ENCODE results near the gene RPL18.
"Not testable (repeated sequence)": the region's sequence is repeated elsewhere in the genome, so short reads cannot be mapped to it uniquely, and the experiment has no call there.

The RPL18 gene

DNA sequence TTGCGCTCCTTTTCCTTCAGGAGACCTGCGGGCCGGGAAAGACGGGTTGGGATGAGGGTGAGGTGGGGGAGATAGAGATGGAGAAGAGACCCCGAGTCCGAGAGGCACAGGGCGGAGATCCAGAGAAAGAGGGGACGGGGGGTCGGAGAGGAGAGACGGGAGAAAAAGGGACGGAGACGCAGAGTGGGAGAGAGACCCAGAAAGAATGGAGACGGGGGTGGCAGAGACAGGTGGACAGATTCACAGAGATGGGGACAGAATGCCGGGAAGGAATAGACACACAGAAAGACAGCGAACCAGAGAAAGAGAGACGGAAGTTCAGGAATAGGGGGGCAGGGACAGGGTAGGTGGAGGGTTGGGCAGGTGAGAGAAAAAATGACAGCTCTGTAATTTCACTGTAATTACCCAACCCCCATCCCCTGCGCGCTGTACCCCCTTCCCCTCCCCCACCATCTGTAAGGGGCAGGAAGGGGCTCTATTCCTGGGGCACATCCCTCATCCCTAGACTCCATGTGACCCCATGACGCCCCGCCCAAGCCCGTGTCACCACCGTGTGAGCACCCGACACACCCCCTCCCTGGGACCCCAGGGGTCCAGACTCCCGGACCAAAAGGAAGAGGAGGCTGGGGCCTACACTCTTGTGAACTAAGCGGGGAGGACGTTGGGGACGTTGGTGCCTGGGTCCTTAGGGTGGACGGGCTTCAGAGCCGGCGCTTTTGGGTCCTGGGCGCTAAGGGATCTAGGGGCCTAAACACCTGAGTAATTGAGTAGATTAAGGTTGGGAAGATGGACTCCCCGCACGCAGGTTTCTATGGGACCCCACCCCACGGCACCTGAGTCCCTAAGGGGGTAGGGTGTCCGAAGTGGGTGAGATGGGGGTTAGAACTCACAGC lies 17.2 kb upstream of the RPL18 start:
- H3K9ac ChIP-seq (ENCODE audit: low read depth in 1 of 2, low read length in 2 of 2): peak overlapping the region; percentile 87
- H3K36me3 ChIP-seq (ENCODE audit: control insufficient read depth in 2 of 2, insufficient read depth in 2 of 2, low read length in 2 of 2): peaks cover 6 to 14% of the 10 kb centered on the region in 2 donors
- H3K4me1 ChIP-seq (ENCODE audit: control insufficient read depth in 2 of 2, insufficient read depth in 2 of 2, low read length in 2 of 2): peaks cover 37 to 39% of the 10 kb centered on the region in 2 donors
- H3K27me3 ChIP-seq (ENCODE audit: control insufficient read depth in 2 of 2, insufficient read depth in 2 of 2, low read length in 2 of 2): no peaks in the 10 kb centered on the region
- no peaks in the 10 kb centered on the region for H3K9me3 ChIP-seq (ENCODE audit: control insufficient read depth in 2 of 2, low read length in 2 of 2)
- peak overlapping the region; percentile 86 to 89 for H3K4me3 ChIP-seq (ENCODE audit: low read length in 2 of 2)
- H3K27ac ChIP-seq (ENCODE audit: low read depth in 2 of 2, low read length in 2 of 2): peak overlapping the region; percentile 97 to 98

GRCh38 chr19:48635263-48635965 lies 16.4 kb upstream of the RPL18 start:
- Histone ChIP-seq H3K4me1 (ENCODE audit: control insufficient read depth in 2 of 2, insufficient read depth in 2 of 2, low read length in 2 of 2) (peaks cover 42 to 47% of the 10 kb centered on the region in 2 donors), H3K27ac (ENCODE audit: low read depth in 2 of 2, low read length in 2 of 2) (peak overlapping the region; percentile 97 to 98), H3K9ac (ENCODE audit: low read depth in 1 of 2, low read length in 2 of 2) (peak overlapping the region; percentile 87), H3K27me3 (ENCODE audit: control insufficient read depth in 2 of 2, insufficient read depth in 2 of 2, low read length in 2 of 2) (no peaks in the 10 kb centered on the region), H3K36me3 (ENCODE audit: control insufficient read depth in 2 of 2, insufficient read depth in 2 of 2, low read length in 2 of 2) (peaks cover 6 to 16% of the 10 kb centered on the region in 2 donors), H3K9me3 (ENCODE audit: control insufficient read depth in 2 of 2, low read length in 2 of 2) (no peaks in the 10 kb centered on the region), H3K4me3 (ENCODE audit: low read length in 2 of 2) (peak overlapping the region; percentile 86 to 89)

DNA sequence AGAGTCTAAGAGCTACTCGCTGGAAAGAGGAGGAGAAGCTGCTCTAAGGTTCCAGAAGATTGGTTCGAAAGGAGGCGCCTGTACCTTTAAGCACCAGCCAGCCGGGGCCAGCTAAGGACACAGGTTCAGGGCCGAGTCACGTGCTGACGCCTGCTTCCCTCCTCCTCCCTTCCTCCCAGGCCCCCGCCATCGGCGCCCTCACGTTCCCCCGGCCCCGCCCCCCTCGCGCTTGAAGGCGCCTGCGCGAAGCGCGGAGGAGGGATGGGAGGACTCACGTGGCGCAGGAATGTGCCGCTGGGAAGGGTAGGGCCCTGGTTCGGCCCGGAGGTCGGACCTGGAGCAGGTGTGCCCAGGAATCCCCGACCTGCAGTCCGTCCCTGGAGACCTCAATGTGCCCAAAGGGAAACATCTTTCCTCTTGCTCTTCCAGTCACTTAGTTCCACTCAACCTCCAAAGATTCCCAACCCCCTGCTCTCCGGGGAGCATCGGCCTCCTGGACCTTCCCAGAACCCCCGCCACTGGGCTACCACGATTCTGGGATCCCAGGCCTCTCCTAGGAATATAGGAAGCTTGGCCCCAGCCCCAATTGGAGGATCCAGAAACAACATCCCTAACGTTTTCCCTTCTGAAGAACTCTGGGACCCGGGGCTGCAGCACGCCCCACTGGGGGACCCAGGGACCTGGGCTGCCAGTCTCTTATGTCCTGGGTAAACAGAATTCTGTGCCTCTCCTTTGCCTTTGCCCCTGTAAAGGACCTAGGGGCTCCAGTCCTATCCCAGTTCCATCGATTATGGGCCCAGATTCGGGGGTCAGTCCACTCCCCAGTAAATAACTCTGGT lies 15.7 kb upstream of the RPL18 start:
- H3K27ac ChIP-seq (ENCODE audit: low read depth in 2 of 2, low read length in 2 of 2): peak overlapping the region; percentile 97 to 98
- H3K9me3 ChIP-seq (ENCODE audit: control insufficient read depth in 2 of 2, low read length in 2 of 2): no peaks in the 10 kb centered on the region
- no peaks in the 10 kb centered on the region for H3K27me3 ChIP-seq (ENCODE audit: control insufficient read depth in 2 of 2, insufficient read depth in 2 of 2, low read length in 2 of 2)
- peaks cover 6 to 16% of the 10 kb centered on the region in 2 donors for H3K36me3 ChIP-seq (ENCODE audit: control insufficient read depth in 2 of 2, insufficient read depth in 2 of 2, low read length in 2 of 2)
- H3K4me3 ChIP-seq (ENCODE audit: low read length in 2 of 2): peak overlapping the region; percentile 54 to 75
- peaks cover 47 to 51% of the 10 kb centered on the region in 2 donors for H3K4me1 ChIP-seq (ENCODE audit: control insufficient read depth in 2 of 2, insufficient read depth in 2 of 2, low read length in 2 of 2)
- peak overlapping the region; percentile 49 to 71 for H3K9ac ChIP-seq (ENCODE audit: low read depth in 1 of 2, low read length in 2 of 2)

GRCh38 chr19:48634036-48634342 lies 15.0 kb upstream of the RPL18 start:
- H3K36me3 ChIP-seq (ENCODE audit: control insufficient read depth in 2 of 2, insufficient read depth in 2 of 2, low read length in 2 of 2): peaks cover 6 to 18% of the 10 kb centered on the region in 2 donors
- no peaks in the 10 kb centered on the region for H3K9me3 ChIP-seq (ENCODE audit: control insufficient read depth in 2 of 2, low read length in 2 of 2)
- H3K27ac ChIP-seq (ENCODE audit: low read depth in 2 of 2, low read length in 2 of 2): peak overlapping the region; percentile 97 to 98
- no peaks in the 10 kb centered on the region for H3K27me3 ChIP-seq (ENCODE audit: control insufficient read depth in 2 of 2, insufficient read depth in 2 of 2, low read length in 2 of 2)
- peak overlapping the region; percentile 18 to 39 for H3K9ac ChIP-seq (ENCODE audit: low read depth in 1 of 2, low read length in 2 of 2)
- peak overlapping the region; percentile 44 to 75 for H3K4me3 ChIP-seq (ENCODE audit: low read length in 2 of 2)
- H3K4me1 ChIP-seq (ENCODE audit: control insufficient read depth in 2 of 2, insufficient read depth in 2 of 2, low read length in 2 of 2): peaks cover 45 to 52% of the 10 kb centered on the region in 2 donors

DNA sequence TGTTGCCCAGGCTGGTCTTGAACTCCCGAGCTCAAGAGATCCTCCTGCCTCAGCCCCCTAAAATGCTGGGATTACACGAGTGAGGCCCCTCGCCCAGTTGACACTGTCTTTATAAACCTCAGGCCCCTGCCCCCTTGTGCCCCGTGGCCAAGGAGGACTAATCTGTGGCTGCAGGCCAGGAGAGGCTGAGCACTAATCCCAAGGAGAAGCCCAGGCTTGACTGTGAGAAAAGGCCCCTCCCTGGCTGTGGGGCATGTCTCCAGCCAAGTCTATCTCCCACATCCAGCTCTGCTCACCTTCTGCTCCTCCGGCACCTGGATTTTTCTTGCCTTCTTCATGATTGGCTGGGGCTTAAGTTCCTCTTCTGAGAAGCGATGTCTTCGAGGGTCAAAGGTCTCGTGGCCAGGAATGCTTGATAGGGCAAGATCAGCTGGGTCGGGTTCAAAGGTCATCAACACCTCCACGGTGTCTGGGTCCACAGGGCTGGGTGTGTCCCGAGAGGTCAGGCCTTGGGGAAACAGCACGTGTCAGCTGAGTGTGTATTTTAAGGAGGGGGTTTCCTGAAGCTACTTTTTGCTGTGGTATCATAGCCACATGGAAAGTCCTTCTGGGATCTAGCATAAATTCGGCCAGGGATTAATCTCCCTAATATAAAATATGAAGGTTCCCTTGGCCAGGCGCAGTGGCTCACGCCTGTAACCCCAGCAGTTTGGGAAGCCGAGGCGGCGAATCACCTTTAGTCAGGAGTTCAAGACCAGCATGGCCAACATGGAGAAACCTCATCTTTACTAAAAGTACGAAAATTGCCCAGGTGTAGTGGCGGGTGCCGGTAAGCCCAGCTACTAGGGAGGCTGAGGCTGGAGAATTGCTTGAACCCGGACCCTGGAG lies 14.4 kb upstream of the RPL18 start:
- peaks cover 39 to 52% of the 10 kb centered on the region in 2 donors for H3K4me1 ChIP-seq (ENCODE audit: control insufficient read depth in 2 of 2, insufficient read depth in 2 of 2, low read length in 2 of 2)
- H3K27me3 ChIP-seq (ENCODE audit: control insufficient read depth in 2 of 2, insufficient read depth in 2 of 2, low read length in 2 of 2): no peaks in the 10 kb centered on the region
- H3K9ac ChIP-seq (ENCODE audit: low read depth in 1 of 2, low read length in 2 of 2): peak overlapping the region; percentile 14 to 39
- no peaks in the 10 kb centered on the region for H3K9me3 ChIP-seq (ENCODE audit: control insufficient read depth in 2 of 2, low read length in 2 of 2)
- peak overlapping the region; percentile 44 to 75 for H3K4me3 ChIP-seq (ENCODE audit: low read length in 2 of 2)
- H3K36me3 ChIP-seq (ENCODE audit: control insufficient read depth in 2 of 2, insufficient read depth in 2 of 2, low read length in 2 of 2): peaks cover 8 to 18% of the 10 kb centered on the region in 2 donors
- H3K27ac ChIP-seq (ENCODE audit: low read depth in 2 of 2, low read length in 2 of 2): peak overlapping the region; percentile 97 to 98

GRCh38 chr19:48632692-48633147 lies 13.7 kb upstream of the RPL18 start:
- Histone ChIP-seq H3K9me3 (ENCODE audit: control insufficient read depth in 2 of 2, low read length in 2 of 2) (no peaks in the 10 kb centered on the region), H3K9ac (ENCODE audit: low read depth in 1 of 2, low read length in 2 of 2) (no peak overlapping the region), H3K4me3 (ENCODE audit: low read length in 2 of 2) (no peak overlapping the region), H3K27me3 (ENCODE audit: control insufficient read depth in 2 of 2, insufficient read depth in 2 of 2, low read length in 2 of 2) (no peaks in the 10 kb centered on the region), H3K36me3 (ENCODE audit: control insufficient read depth in 2 of 2, insufficient read depth in 2 of 2, low read length in 2 of 2) (peaks cover 8 to 18% of the 10 kb centered on the region in 2 donors), H3K4me1 (ENCODE audit: control insufficient read depth in 2 of 2, insufficient read depth in 2 of 2, low read length in 2 of 2) (peaks cover 43 to 57% of the 10 kb centered on the region in 2 donors), H3K27ac (ENCODE audit: low read depth in 2 of 2, low read length in 2 of 2) (peak overlapping the region; percentile 97 to 98)

DNA sequence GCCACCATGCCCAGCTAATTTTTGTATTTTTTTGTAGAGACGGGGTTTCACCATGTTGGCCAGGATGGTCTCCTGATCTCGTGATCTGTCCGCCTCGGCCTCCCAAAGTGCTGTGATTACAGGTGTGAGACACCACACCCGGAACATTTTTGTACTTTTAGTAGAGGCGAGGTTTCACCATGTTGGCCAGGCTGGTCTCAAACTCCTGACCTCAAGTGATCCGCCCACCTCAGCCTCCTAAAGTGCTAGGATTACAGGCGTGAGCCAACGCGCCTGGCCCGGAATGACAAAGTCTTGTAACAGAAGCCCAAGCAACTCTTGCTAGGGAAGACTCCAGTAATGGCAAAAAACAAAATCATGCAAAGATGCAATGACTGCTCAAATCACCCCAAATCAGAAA lies 13.3 kb upstream of the RPL18 start:
- H3K4me3 ChIP-seq (ENCODE audit: low read length in 2 of 2); H3K9ac ChIP-seq (ENCODE audit: low read depth in 1 of 2, low read length in 2 of 2); H3K27ac ChIP-seq (ENCODE audit: low read depth in 2 of 2, low read length in 2 of 2); H3K27me3 ChIP-seq (ENCODE audit: control insufficient read depth in 2 of 2, insufficient read depth in 2 of 2, low read length in 2 of 2); H3K9me3 ChIP-seq (ENCODE audit: control insufficient read depth in 2 of 2, low read length in 2 of 2): not testable (repeated sequence)
- Histone ChIP-seq H3K4me1 (ENCODE audit: control insufficient read depth in 2 of 2, insufficient read depth in 2 of 2, low read length in 2 of 2) (peaks cover 48 to 62% of the 10 kb centered on the region in 2 donors), H3K36me3 (ENCODE audit: control insufficient read depth in 2 of 2, insufficient read depth in 2 of 2, low read length in 2 of 2) (peaks cover 8 to 18% of the 10 kb centered on the region in 2 donors)

- peak overlapping the region; percentile 86 to 89 for H3K27ac ChIP-seq (ENCODE audit: low read depth in 2 of 2, low read length in 2 of 2)
- no peaks in the 10 kb centered on the region for H3K27me3 ChIP-seq (ENCODE audit: control insufficient read depth in 2 of 2, insufficient read depth in 2 of 2, low read length in 2 of 2)
- peak overlapping the region in 1 of 2 donors; percentile 68 for H3K9ac ChIP-seq (ENCODE audit: low read depth in 1 of 2, low read length in 2 of 2)
- H3K4me1 ChIP-seq (ENCODE audit: control insufficient read depth in 2 of 2, insufficient read depth in 2 of 2, low read length in 2 of 2): peaks cover 54 to 69% of the 10 kb centered on the region in 2 donors
- H3K36me3 ChIP-seq (ENCODE audit: control insufficient read depth in 2 of 2, insufficient read depth in 2 of 2, low read length in 2 of 2): peaks cover 8 to 18% of the 10 kb centered on the region in 2 donors
- H3K4me3 ChIP-seq (ENCODE audit: low read length in 2 of 2): peak overlapping the region in 1 of 2 donors; percentile 20
- no peaks in the 10 kb centered on the region for H3K9me3 ChIP-seq (ENCODE audit: control insufficient read depth in 2 of 2, low read length in 2 of 2)
Measured at GRCh38 chr19:48631225-48631624, 12.2 kb upstream of the RPL18 start.

Measured in mucosa of rectum (tissue), 2 donors.